ENCODE data around the gene CAMKK2. TPM values are rescaled to one million over a fixed set of nuclear protein-coding genes. Genes with fewer than 3 reads are reported as not detected.

The CAMKK2 gene
- total and polyA plus RNA-seq, 12 donors: 7.5 to 42.9 (median 27.8) TPM

GRCh38 chr12:121337416-121337815 is 40.9 kb upstream of the CAMKK2 start:
- no peaks in the 10 kb centered on the region for H3K27me3 ChIP-seq
- 95 to 100% (median 96%) methylated on average over 4 of the region's 4 CpGs for WGBS, 4 donors
- no peaks in the 10 kb centered on the region for H3K9me3 ChIP-seq (replicated peaks in 1 of 3)
- no peaks in the 10 kb centered on the region for H3K4me1 ChIP-seq (replicated peaks in 1 of 2)
- no peak for DNase-seq
- intact Hi-C loops (cut with DNase I): no loop called here
- no peak overlapping the region for H3K27ac ChIP-seq
- TF ChIP-seq POLR2A (IDR thresholded peaks at IDR 0.05): no peak
- no peak for TF ChIP-seq CTCF (IDR thresholded peaks at IDR 0.05)
- H3K4me3 ChIP-seq: no peak overlapping the region
- H3K36me3 ChIP-seq (replicated peaks in 1 of 2): peaks cover 0 to 65% of the 10 kb centered on the region in 2 donors

GRCh38 chr12:121334513-121335343 is 38.2 kb upstream of the CAMKK2 start:
- TF ChIP-seq CTCF (IDR thresholded peaks at IDR 0.05) (peak; percentile 74 to 86 (median 81)), POLR2A (IDR thresholded peaks at IDR 0.05) (no peak)
- peak in 4 of 7 donors; percentile 26 to 38 (median 28) for DNase-seq
- no peaks in the 10 kb centered on the region for H3K4me1 ChIP-seq (replicated peaks in 1 of 2)
- H3K36me3 ChIP-seq (replicated peaks in 1 of 2): peaks cover 0 to 71% of the 10 kb centered on the region in 2 donors
- H3K27me3 ChIP-seq: no peaks in the 10 kb centered on the region
- H3K9me3 ChIP-seq (replicated peaks in 1 of 3): no peaks in the 10 kb centered on the region
- intact Hi-C loops (cut with DNase I): loop anchor here (1.0 to 5.0 kb wide), 2 partner anchors 108 to 109 kb away; no protein-coding TSS in a partner anchor
- H3K27ac ChIP-seq: no peak overlapping the region
- WGBS, 4 donors: 55 to 61% (median 58%) methylated on average over 8 of the region's 8 CpGs
- no peak overlapping the region for H3K4me3 ChIP-seq

- intact Hi-C loops (cut with DNase I): loop anchor here (1.0 to 5.0 kb wide), 2 partner anchors 109 to 110 kb away; no protein-coding TSS in a partner anchor
- H3K27me3 ChIP-seq: no peaks in the 10 kb centered on the region
- peaks cover 0 to 80% of the 10 kb centered on the region in 2 donors for H3K36me3 ChIP-seq (replicated peaks in 1 of 2)
- no peak for DNase-seq
- whole genome bisulfite sequencing, 4 donors: 74 to 95% (median 90%) methylated on average over 1 of the region's 1 CpG
- no peaks in the 10 kb centered on the region for H3K9me3 ChIP-seq (replicated peaks in 1 of 3)
- H3K4me1 ChIP-seq (replicated peaks in 1 of 2): no peaks in the 10 kb centered on the region
- no peak overlapping the region for H3K27ac ChIP-seq
- no peak overlapping the region for H3K4me3 ChIP-seq
- TF ChIP-seq POLR2A (IDR thresholded peaks at IDR 0.05) (no peak), CTCF (IDR thresholded peaks at IDR 0.05) (no peak)
Observed at GRCh38 chr12:121333747-121334146, 37.2 kb upstream of the CAMKK2 start.

- Histone ChIP-seq H3K36me3 (replicated peaks in 1 of 2) (peaks cover 0 to 96% of the 10 kb centered on the region in 2 donors), H3K4me1 (replicated peaks in 1 of 2) (no peaks in the 10 kb centered on the region), H3K27me3 (no peaks in the 10 kb centered on the region), H3K4me3 (no peak overlapping the region), H3K27ac (no peak overlapping the region), H3K9me3 (replicated peaks in 1 of 3) (no peaks in the 10 kb centered on the region)
- TF ChIP-seq CTCF (IDR thresholded peaks at IDR 0.05): no peak
- intact Hi-C loops (cut with DNase I): loop anchor here in 1 of 2 donors (5.0 kb wide), 1 partner anchor 111 kb away; no protein-coding TSS in a partner anchor
- 77 to 82% (median 79%) methylated on average over 6 of the region's 6 CpGs for WGBS, 4 donors
- DNase-seq: no peak
Observed at GRCh38 chr12:121331248-121331647, 34.7 kb upstream of the CAMKK2 start.
